Measurements from ENCODE around the gene KIF23. TPM values are rescaled to one million over a fixed set of nuclear protein-coding genes. Genes with fewer than 3 reads are reported as not detected.

Gene KIF23
- total and polyA plus RNA-seq, 12 donors: 1.3 to 22.3 (median 2.4) TPM

DNA sequence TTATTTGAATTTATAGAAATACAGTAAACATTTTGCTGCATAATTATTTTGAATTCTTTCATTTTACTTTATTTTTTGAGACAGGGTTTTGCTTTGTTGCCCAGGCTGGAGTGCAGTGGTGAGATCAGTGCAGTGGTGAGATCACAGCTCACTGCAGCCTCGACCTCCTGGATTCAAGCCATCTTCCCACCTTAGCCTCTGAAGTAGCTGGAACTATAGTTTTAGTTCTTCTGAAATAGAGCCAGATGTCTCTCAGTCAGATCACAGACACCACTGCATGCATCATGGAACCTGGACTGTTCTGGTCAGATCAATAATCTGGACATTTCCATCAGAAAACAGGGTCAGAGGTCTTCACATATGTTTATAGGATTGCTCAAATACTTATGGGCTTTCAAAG is 46.3 kb downstream of the KIF23 start:
- no peak overlapping the region for H3K4me3 ChIP-seq
- TF ChIP-seq POLR2A (IDR thresholded peaks at IDR 0.05): no peak
- TF ChIP-seq, protein P1, sequence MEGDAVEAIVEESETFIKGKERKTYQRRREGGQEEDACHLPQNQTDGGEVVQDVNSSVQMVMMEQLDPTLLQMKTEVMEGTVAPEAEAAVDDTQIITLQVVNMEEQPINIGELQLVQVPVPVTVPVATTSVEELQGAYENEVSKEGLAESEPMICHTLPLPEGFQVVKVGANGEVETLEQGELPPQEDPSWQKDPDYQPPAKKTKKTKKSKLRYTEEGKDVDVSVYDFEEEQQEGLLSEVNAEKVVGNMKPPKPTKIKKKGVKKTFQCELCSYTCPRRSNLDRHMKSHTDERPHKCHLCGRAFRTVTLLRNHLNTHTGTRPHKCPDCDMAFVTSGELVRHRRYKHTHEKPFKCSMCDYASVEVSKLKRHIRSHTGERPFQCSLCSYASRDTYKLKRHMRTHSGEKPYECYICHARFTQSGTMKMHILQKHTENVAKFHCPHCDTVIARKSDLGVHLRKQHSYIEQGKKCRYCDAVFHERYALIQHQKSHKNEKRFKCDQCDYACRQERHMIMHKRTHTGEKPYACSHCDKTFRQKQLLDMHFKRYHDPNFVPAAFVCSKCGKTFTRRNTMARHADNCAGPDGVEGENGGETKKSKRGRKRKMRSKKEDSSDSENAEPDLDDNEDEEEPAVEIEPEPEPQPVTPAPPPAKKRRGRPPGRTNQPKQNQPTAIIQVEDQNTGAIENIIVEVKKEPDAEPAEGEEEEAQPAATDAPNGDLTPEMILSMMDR (IDR thresholded peaks at IDR 0.05): no peak
- H3K4me1 ChIP-seq (replicated peaks in 1 of 2): peaks cover 8 to 11% of the 10 kb centered on the region in 2 donors
- H3K36me3 ChIP-seq (replicated peaks in 1 of 2): peaks cover 0 to 16% of the 10 kb centered on the region in 2 donors
- no peak for DNase-seq
- 28 to 50% (median 39%) methylated on average over 1 of the region's 1 CpG for WGBS, 4 donors
- intact Hi-C loops (cut with DNase I): no loop called here
- H3K9me3 ChIP-seq (replicated peaks in 1 of 3): no peaks in the 10 kb centered on the region
- no peak overlapping the region for H3K27ac ChIP-seq
- H3K27me3 ChIP-seq: no peaks in the 10 kb centered on the region

GRCh38 chr15:69462030-69462492 is 47.9 kb downstream of the KIF23 start:
- intact Hi-C loops (cut with DNase I): no loop called here
- TF ChIP-seq POLR2A (IDR thresholded peaks at IDR 0.05): no peak
- TF ChIP-seq, protein P1 (IDR thresholded peaks at IDR 0.05): no peak
- H3K27me3 ChIP-seq: no peaks in the 10 kb centered on the region
- DNase-seq: peak; percentile 71 to 82 (median 76)
- H3K4me1 ChIP-seq (replicated peaks in 1 of 2): peaks cover 7 to 8% of the 10 kb centered on the region in 2 donors
- no peaks in the 10 kb centered on the region for H3K9me3 ChIP-seq (replicated peaks in 1 of 3)
- H3K27ac ChIP-seq: peak overlapping the region; percentile 89 to 97 (median 95)
- WGBS, 4 donors: 38 to 77% (median 46%) methylated on average over 11 to 23 of the region's 23 CpGs
- H3K36me3 ChIP-seq (replicated peaks in 1 of 2): peaks cover 0 to under 1% of the 10 kb centered on the region in 2 donors
- H3K4me3 ChIP-seq: peak overlapping the region; percentile 6 to 76 (median 50)

- no peaks in the 10 kb centered on the region for H3K27me3 ChIP-seq
- TF ChIP-seq POLR2A (IDR thresholded peaks at IDR 0.05): peak; percentile 80 to 99
- TF ChIP-seq, protein P1 (IDR thresholded peaks at IDR 0.05): peak; percentile 71 to 95 (median 87)
- peak overlapping the region; percentile 22 to 76 (median 50) for H3K4me3 ChIP-seq
- DNase-seq: peak; percentile 96 to 99 (median 98)
- H3K27ac ChIP-seq: peak overlapping the region; percentile 89 to 97 (median 95)
- H3K9me3 ChIP-seq (replicated peaks in 1 of 3): no peaks in the 10 kb centered on the region
- intact Hi-C loops (cut with DNase I): no loop called here
- 0 to 4% (median 1%) methylated on average over 5 to 46 of the region's 46 CpGs for WGBS, 4 donors
- no peaks in the 10 kb centered on the region for H3K36me3 ChIP-seq (replicated peaks in 1 of 2)
- H3K4me1 ChIP-seq (replicated peaks in 1 of 2): peaks cover 7 to 8% of the 10 kb centered on the region in 2 donors
Observed at GRCh38 chr15:69462493-69463181, 48.5 kb downstream of the KIF23 start.

DNA sequence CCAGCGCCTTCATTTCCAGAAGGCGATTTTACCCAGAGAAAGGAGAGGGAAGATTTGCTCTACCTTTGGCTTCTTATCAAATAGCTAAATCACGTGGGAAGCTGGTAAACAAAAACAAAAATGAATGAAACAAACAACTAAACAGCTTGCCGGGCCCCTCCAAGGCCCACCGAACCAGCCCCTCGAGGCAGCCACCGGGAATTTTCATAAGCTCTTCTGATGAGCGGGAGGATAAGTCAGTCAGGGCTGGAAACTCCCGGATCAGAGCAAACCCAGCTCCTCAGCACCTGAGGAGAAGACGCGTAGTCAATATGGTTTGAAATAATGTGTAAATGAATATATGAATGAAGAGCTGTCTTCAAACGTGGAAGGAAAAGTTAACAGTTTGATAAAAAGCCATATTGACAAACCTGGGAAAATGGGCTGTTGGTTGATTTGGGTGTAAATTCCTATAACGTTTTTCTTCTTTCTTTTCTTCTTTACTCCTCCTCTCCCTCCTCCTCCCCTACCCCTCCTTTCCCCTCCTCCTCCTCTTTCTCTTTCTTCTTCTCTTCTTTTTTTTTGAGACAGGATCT is 49.1 kb downstream of the KIF23 start:
- peak in 1 of 7 donors; percentile 30 for DNase-seq
- Histone ChIP-seq H3K27me3 (no peaks in the 10 kb centered on the region), H3K9me3 (replicated peaks in 1 of 3) (no peaks in the 10 kb centered on the region), H3K36me3 (replicated peaks in 1 of 2) (no peaks in the 10 kb centered on the region), H3K4me3 (peak overlapping the region; percentile 22 to 65 (median 43)), H3K4me1 (replicated peaks in 1 of 2) (peaks cover 7 to 8% of the 10 kb centered on the region in 2 donors), H3K27ac (peak overlapping the region; percentile 89 to 97 (median 95))
- 15 to 19% (median 16%) methylated on average over 13 of the region's 13 CpGs for WGBS, 4 donors
- intact Hi-C loops (cut with DNase I): no loop called here
- TF ChIP-seq POLR2A (IDR thresholded peaks at IDR 0.05): no peak
- TF ChIP-seq, protein P1 (IDR thresholded peaks at IDR 0.05): no peak
